WTC11 (cell line): ENCODE measurements around the gene LRFN2. TPM values are rescaled to one million over a fixed set of nuclear protein-coding genes. Genes with fewer than 3 reads are reported as not detected.

Experiments used
- ATAC-seq: fragments of 200-7000 bp; cut with Tn5 transposase; 2 replicates; pipeline ENCODE4 v1.10.0; 2021; ENCODE audit warnings: mild to moderate bottlenecking, moderate library complexity
- CTCF ChIA-PET: fragments of 300-600 bp; sonication (Branson Sonifier 250); formaldehyde crosslinking; loops from one replicate; lab custom pipeline; 2021; ENCODE audit warnings: antibody characterized with exemption; lab: Charles Lee
- POLR2A ChIA-PET: fragments of 350-600 bp; sonication (Branson Sonifier 250); formaldehyde crosslinking; loops from one replicate; lab custom pipeline; 2021; ENCODE audit warnings: antibody characterized with exemption; lab: Charles Lee
- DNase-seq: peaks from one replicate; pipeline ENCODE4 v3.0.0; 2021; ENCODE audit warnings: low spot score
- H3K27ac Mint-ChIP-seq: 2 replicates; pipeline ENCODE4 v1.8.0; 2021; ENCODE audit warnings: mixed read lengths
- H3K27me3 Mint-ChIP-seq: 2 replicates; pipeline ENCODE4 v1.8.0; 2021; ENCODE audit warnings: low read depth, mild to moderate bottlenecking, moderate library complexity, mixed read lengths
- H3K36me3 Mint-ChIP-seq: 2 replicates; pipeline ENCODE4 v1.8.0; 2021; ENCODE audit warnings: mixed read lengths
- H3K4me1 Mint-ChIP-seq: 2 replicates; pipeline ENCODE4 v1.8.0; 2022; ENCODE audit warnings: mixed read lengths
- H3K4me3 Mint-ChIP-seq: 2 replicates; pipeline ENCODE4 v1.8.0; 2021; ENCODE audit warnings: mild to moderate bottlenecking, moderate library complexity, mixed read lengths
- H3K9me3 Mint-ChIP-seq: 2 replicates; pipeline ENCODE4 v1.8.0; 2021; ENCODE audit warnings: mixed read lengths
- CBFB ChIP-seq: sonication (generic); formaldehyde crosslinking; IDR thresholded peaks from 2 replicates; pipeline ENCODE4 v1.8.1; 2022; ENCODE audit warnings: mild to moderate bottlenecking, low read depth, missing genetic modification reagents
- CREB1 ChIP-seq: sonication (generic); formaldehyde crosslinking; IDR thresholded peaks from 2 replicates; pipeline ENCODE4 v1.8.0; 2023; ENCODE audit warnings: mild to moderate bottlenecking, missing genetic modification reagents
- CREM ChIP-seq: sonication (generic); formaldehyde crosslinking; IDR thresholded peaks from 2 replicates; pipeline ENCODE4 v1.8.1; 2022; ENCODE audit warnings: mild to moderate bottlenecking, missing genetic modification reagents, moderate library complexity
- FOXJ3 ChIP-seq: sonication (generic); formaldehyde crosslinking; IDR thresholded peaks from 2 replicates; pipeline ENCODE4 v1.9.0; 2021; ENCODE audit warnings: missing genetic modification reagents, mild to moderate bottlenecking, borderline replicate concordance
- GRHL2 ChIP-seq: fragments of 250-450 bp; sonication (Bioruptor Pico); IDR thresholded peaks from 2 replicates; pipeline ENCODE4 v1.8.0; 2022; ENCODE audit warnings: mild to moderate bottlenecking, moderate library complexity; ENCODE audit not compliant: insufficient replicate concordance, severe bottlenecking
- JUN ChIP-seq: sonication (generic); formaldehyde crosslinking; IDR thresholded peaks from 2 replicates; pipeline ENCODE4 v1.8.0; 2023; ENCODE audit warnings: mild to moderate bottlenecking, missing genetic modification reagents
- NFATC4 ChIP-seq: fragments of 250-450 bp; sonication (Bioruptor Pico); IDR thresholded peaks from 2 replicates; pipeline ENCODE4 v1.9.0; 2021; ENCODE audit warnings: mild to moderate bottlenecking
- NFE2L1 ChIP-seq: sonication (generic); formaldehyde crosslinking; IDR thresholded peaks from 2 replicates; pipeline ENCODE4 v1.8.1; 2023; ENCODE audit warnings: missing genetic modification reagents
- NFYB ChIP-seq: sonication (generic); formaldehyde crosslinking; conservative IDR thresholded peaks from 2 replicates; pipeline ENCODE4 v1.8.0; 2022; ENCODE audit warnings: low read depth, missing genetic modification reagents
- NR2C2 ChIP-seq: sonication (generic); formaldehyde crosslinking; IDR thresholded peaks from 2 replicates; pipeline ENCODE4 v1.8.0; 2022; ENCODE audit warnings: mild to moderate bottlenecking, missing genetic modification reagents
- OVOL2 ChIP-seq: fragments of 250-450 bp; sonication (Bioruptor Pico); IDR thresholded peaks from 2 replicates; pipeline ENCODE4 v1.9.0; 2021; ENCODE audit warnings: mild to moderate bottlenecking, borderline replicate concordance
- SMAD3 ChIP-seq: sonication (generic); formaldehyde crosslinking; IDR thresholded peaks from 2 replicates; pipeline ENCODE4 v1.8.0; 2022; ENCODE audit warnings: missing genetic modification reagents, mild to moderate bottlenecking, borderline replicate concordance
- SOX15 ChIP-seq: fragments of 250-450 bp; sonication (Bioruptor Pico); IDR thresholded peaks from 2 replicates; pipeline ENCODE4 v1.9.0; 2021; ENCODE audit warnings: mild to moderate bottlenecking
- ZNF121 ChIP-seq: sonication (generic); formaldehyde crosslinking; IDR thresholded peaks from 2 replicates; pipeline ENCODE4 v1.8.0; 2023; ENCODE audit warnings: missing genetic modification reagents
- ZNF416 ChIP-seq: fragments of 250-450 bp; sonication (Bioruptor Pico); IDR thresholded peaks from 2 replicates; pipeline ENCODE4 v1.9.0; 2021; ENCODE audit warnings: mild to moderate bottlenecking, inconsistent platforms
- total RNA-seq: library from RNA; stranded (reverse); gene quantifications from 3 replicates; pipeline ENCODE4 v1.2.3, GENCODE V29; 2021
- TF ChIP-seq, protein P1 (sequence below): sonication (generic); formaldehyde crosslinking; IDR thresholded peaks from 2 replicates; pipeline ENCODE4 v1.8.0; 2023; ENCODE audit warnings: mild to moderate bottlenecking, missing genetic modification reagents
- TF ChIP-seq, protein P2 (sequence below): sonication (generic); formaldehyde crosslinking; IDR thresholded peaks from 2 replicates; pipeline ENCODE4 v1.8.1; 2023; ENCODE audit warnings: mild to moderate bottlenecking, missing genetic modification reagents, moderate library complexity
- TF ChIP-seq, protein P3 (sequence below): sonication (generic); formaldehyde crosslinking; IDR thresholded peaks from 2 replicates; pipeline ENCODE4 v1.8.0; 2022; ENCODE audit warnings: mild to moderate bottlenecking, missing genetic modification reagents
- TF ChIP-seq, protein P4 (sequence below): fragments of 250-450 bp; sonication (Bioruptor Pico); IDR thresholded peaks from 2 replicates; pipeline ENCODE4 v1.9.0; 2021; ENCODE audit warnings: mild to moderate bottlenecking, borderline replicate concordance
- TF ChIP-seq, protein P5 (sequence below): sonication (generic); formaldehyde crosslinking; IDR thresholded peaks from 2 replicates; pipeline ENCODE4 v1.8.0; 2023; ENCODE audit warnings: missing genetic modification reagents, mild to moderate bottlenecking, borderline replicate concordance
- TF ChIP-seq, protein P6 (sequence below): fragments of 250-450 bp; sonication (Bioruptor Pico); IDR thresholded peaks from 2 replicates; pipeline ENCODE4 v1.9.0; 2021; ENCODE audit warnings: moderate library complexity, mild to moderate bottlenecking, inconsistent platforms, borderline replicate concordance

The LRFN2 gene
- total RNA-seq, 1 experiment from 2014 or later: 1.6 TPM

DNA sequence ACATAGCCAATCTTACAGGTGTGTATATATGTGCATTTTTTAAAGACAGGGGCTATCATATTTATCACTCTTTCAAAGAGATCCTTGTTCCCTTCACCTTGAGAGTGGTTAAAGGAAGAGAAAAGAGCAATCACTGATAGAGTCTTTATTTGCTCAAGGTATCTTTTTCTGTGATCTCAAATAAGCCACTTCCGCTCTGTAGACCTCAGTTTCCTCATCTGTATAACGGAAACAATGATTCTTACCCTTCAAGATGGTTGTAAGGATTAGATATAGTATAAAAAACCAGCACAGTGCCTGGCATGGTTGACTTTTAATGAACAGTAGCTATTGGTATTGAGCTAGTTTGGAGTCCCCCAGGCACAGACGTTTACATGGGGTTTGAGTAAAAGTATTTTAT, 10.1 kb upstream of the LRFN2 start (continued):
- TF ChIP-seq, protein P1, sequence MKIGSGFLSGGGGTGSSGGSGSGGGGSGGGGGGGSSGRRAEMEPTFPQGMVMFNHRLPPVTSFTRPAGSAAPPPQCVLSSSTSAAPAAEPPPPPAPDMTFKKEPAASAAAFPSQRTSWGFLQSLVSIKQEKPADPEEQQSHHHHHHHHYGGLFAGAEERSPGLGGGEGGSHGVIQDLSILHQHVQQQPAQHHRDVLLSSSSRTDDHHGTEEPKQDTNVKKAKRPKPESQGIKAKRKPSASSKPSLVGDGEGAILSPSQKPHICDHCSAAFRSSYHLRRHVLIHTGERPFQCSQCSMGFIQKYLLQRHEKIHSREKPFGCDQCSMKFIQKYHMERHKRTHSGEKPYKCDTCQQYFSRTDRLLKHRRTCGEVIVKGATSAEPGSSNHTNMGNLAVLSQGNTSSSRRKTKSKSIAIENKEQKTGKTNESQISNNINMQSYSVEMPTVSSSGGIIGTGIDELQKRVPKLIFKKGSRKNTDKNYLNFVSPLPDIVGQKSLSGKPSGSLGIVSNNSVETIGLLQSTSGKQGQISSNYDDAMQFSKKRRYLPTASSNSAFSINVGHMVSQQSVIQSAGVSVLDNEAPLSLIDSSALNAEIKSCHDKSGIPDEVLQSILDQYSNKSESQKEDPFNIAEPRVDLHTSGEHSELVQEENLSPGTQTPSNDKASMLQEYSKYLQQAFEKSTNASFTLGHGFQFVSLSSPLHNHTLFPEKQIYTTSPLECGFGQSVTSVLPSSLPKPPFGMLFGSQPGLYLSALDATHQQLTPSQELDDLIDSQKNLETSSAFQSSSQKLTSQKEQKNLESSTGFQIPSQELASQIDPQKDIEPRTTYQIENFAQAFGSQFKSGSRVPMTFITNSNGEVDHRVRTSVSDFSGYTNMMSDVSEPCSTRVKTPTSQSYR (CRISPR knock-in tag): no peak
- no peak for TF ChIP-seq CREM (CRISPR knock-in tag)
- TF ChIP-seq ZNF416 (CRISPR knock-in tag): no peak
- TF ChIP-seq SOX15 (CRISPR knock-in tag): no peak
- TF ChIP-seq NR2C2: no peak
- TF ChIP-seq CBFB: no peak
- TF ChIP-seq, protein P2, sequence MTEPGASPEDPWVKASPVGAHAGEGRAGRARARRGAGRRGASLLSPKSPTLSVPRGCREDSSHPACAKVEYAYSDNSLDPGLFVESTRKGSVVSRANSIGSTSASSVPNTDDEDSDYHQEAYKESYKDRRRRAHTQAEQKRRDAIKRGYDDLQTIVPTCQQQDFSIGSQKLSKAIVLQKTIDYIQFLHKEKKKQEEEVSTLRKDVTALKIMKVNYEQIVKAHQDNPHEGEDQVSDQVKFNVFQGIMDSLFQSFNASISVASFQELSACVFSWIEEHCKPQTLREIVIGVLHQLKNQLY: no peak
- TF ChIP-seq NFYB (CRISPR knock-in tag): no peak
- no peak for TF ChIP-seq FOXJ3 (CRISPR knock-in tag)
- TF ChIP-seq GRHL2 (CRISPR knock-in tag): no peak
- TF ChIP-seq, protein P3, sequence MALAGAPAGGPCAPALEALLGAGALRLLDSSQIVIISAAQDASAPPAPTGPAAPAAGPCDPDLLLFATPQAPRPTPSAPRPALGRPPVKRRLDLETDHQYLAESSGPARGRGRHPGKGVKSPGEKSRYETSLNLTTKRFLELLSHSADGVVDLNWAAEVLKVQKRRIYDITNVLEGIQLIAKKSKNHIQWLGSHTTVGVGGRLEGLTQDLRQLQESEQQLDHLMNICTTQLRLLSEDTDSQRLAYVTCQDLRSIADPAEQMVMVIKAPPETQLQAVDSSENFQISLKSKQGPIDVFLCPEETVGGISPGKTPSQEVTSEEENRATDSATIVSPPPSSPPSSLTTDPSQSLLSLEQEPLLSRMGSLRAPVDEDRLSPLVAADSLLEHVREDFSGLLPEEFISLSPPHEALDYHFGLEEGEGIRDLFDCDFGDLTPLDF (CRISPR knock-in tag): no peak
- TF ChIP-seq, protein P4, sequence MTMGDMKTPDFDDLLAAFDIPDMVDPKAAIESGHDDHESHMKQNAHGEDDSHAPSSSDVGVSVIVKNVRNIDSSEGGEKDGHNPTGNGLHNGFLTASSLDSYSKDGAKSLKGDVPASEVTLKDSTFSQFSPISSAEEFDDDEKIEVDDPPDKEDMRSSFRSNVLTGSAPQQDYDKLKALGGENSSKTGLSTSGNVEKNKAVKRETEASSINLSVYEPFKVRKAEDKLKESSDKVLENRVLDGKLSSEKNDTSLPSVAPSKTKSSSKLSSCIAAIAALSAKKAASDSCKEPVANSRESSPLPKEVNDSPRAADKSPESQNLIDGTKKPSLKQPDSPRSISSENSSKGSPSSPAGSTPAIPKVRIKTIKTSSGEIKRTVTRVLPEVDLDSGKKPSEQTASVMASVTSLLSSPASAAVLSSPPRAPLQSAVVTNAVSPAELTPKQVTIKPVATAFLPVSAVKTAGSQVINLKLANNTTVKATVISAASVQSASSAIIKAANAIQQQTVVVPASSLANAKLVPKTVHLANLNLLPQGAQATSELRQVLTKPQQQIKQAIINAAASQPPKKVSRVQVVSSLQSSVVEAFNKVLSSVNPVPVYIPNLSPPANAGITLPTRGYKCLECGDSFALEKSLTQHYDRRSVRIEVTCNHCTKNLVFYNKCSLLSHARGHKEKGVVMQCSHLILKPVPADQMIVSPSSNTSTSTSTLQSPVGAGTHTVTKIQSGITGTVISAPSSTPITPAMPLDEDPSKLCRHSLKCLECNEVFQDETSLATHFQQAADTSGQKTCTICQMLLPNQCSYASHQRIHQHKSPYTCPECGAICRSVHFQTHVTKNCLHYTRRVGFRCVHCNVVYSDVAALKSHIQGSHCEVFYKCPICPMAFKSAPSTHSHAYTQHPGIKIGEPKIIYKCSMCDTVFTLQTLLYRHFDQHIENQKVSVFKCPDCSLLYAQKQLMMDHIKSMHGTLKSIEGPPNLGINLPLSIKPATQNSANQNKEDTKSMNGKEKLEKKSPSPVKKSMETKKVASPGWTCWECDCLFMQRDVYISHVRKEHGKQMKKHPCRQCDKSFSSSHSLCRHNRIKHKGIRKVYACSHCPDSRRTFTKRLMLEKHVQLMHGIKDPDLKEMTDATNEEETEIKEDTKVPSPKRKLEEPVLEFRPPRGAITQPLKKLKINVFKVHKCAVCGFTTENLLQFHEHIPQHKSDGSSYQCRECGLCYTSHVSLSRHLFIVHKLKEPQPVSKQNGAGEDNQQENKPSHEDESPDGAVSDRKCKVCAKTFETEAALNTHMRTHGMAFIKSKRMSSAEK: no peak
- no peak for TF ChIP-seq NFATC4 (CRISPR knock-in tag)

DNA sequence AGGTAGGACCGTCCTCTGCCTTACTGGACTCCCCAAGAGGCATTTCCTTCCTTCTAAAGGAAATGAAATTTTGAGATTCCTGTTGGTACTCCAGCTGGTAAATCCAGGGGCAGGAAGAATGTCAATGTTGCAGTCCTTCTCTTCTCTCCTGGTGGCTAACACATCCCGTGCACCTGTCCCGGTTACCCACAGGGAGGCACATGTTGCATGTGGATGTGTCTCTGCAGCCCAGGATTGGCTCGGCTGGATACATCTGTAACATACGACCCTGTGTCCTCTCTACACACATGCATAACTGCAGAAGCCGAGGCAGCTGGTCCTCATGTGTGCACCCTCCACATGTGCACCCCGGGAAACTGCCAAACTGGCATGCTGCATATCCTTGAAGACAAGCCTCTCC, 1.3 kb upstream of the LRFN2 start:
- Mint-ChIP-seq H3K36me3 (no peaks in the 10 kb centered on the region), H3K4me3 (peak overlapping the region; percentile 41), H3K4me1 (peaks cover 39% of the 10 kb centered on the region), H3K27ac (no peak overlapping the region), H3K27me3 (peaks cover 49% of the 10 kb centered on the region), H3K9me3 (no peaks in the 10 kb centered on the region)
- ChIA-PET CTCF (interaction anchor here (0.6 to 5.4 kb wide), 29 partner anchors 11 to 608 kb away, joined by 3 to 130 read pairs (median 5); no protein-coding TSS in a partner anchor), POLR2A (interaction anchor here (0.9 to 1.0 kb wide), 2 partner anchors 111 to 168 kb away, joined by 3 read pairs; no protein-coding TSS in a partner anchor)
- TF ChIP-seq CREB1 (CRISPR knock-in tag) (no peak), FOXJ3 (CRISPR knock-in tag) (no peak), ZNF121 (CRISPR knock-in tag) (no peak), OVOL2 (no peak)
- no peak for DNase-seq
- no peak for ATAC-seq

DNA sequence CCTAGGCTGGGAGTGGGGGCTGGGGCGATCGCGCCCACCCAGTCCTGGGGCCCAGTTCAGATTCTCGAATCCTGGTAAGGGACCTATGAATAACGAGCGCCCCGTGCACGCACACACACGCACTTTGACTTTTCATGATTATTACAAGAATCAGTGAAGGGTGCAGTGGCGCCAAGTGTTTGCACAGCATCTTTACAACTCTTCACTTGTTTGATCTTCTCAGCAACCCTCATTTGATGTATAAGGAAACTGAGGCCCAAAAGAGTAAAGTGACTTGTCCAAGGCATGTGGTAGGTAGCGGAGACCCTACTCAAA, 863 bp upstream of the LRFN2 start:
- peaks cover 40% of the 10 kb centered on the region for H3K4me1 Mint-ChIP-seq
- no peak overlapping the region for H3K27ac Mint-ChIP-seq
- DNase-seq: no peak
- H3K27me3 Mint-ChIP-seq: peaks cover 49% of the 10 kb centered on the region
- peak overlapping the region; percentile 41 for H3K4me3 Mint-ChIP-seq
- ChIA-PET CTCF (interaction anchor here (0.6 to 5.4 kb wide), 65 partner anchors 11 to 1275 kb away, joined by 3 to 130 read pairs (median 5); no protein-coding TSS in a partner anchor), POLR2A (interaction anchor here (0.6 to 1.0 kb wide), 4 partner anchors 42 to 600 kb away, joined by 3 read pairs; no protein-coding TSS in a partner anchor)
- H3K9me3 Mint-ChIP-seq: no peaks in the 10 kb centered on the region
- no peaks in the 10 kb centered on the region for H3K36me3 Mint-ChIP-seq
- ATAC-seq: no peak
- TF ChIP-seq, protein P5, sequence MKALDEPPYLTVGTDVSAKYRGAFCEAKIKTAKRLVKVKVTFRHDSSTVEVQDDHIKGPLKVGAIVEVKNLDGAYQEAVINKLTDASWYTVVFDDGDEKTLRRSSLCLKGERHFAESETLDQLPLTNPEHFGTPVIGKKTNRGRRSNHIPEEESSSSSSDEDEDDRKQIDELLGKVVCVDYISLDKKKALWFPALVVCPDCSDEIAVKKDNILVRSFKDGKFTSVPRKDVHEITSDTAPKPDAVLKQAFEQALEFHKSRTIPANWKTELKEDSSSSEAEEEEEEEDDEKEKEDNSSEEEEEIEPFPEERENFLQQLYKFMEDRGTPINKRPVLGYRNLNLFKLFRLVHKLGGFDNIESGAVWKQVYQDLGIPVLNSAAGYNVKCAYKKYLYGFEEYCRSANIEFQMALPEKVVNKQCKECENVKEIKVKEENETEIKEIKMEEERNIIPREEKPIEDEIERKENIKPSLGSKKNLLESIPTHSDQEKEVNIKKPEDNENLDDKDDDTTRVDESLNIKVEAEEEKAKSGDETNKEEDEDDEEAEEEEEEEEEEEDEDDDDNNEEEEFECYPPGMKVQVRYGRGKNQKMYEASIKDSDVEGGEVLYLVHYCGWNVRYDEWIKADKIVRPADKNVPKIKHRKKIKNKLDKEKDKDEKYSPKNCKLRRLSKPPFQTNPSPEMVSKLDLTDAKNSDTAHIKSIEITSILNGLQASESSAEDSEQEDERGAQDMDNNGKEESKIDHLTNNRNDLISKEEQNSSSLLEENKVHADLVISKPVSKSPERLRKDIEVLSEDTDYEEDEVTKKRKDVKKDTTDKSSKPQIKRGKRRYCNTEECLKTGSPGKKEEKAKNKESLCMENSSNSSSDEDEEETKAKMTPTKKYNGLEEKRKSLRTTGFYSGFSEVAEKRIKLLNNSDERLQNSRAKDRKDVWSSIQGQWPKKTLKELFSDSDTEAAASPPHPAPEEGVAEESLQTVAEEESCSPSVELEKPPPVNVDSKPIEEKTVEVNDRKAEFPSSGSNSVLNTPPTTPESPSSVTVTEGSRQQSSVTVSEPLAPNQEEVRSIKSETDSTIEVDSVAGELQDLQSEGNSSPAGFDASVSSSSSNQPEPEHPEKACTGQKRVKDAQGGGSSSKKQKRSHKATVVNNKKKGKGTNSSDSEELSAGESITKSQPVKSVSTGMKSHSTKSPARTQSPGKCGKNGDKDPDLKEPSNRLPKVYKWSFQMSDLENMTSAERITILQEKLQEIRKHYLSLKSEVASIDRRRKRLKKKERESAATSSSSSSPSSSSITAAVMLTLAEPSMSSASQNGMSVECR (CRISPR knock-in tag): 0 out of 2 replicates have a peak, but pooled peaks have one; percentile 2
- TF ChIP-seq NFE2L1 (CRISPR knock-in tag) (no peak), JUN (CRISPR knock-in tag) (no peak), SMAD3 (CRISPR knock-in tag) (no peak)
- TF ChIP-seq, protein P6, sequence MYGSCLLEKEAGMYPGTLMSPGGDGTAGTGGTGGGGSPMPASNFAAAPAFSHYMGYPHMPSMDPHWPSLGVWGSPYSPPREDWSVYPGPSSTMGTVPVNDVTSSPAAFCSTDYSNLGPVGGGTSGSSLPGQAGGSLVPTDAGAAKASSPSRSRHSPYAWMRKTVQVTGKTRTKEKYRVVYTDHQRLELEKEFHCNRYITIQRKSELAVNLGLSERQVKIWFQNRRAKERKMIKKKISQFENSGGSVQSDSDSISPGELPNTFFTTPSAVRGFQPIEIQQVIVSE: no peak
